Measurements from ENCODE around the gene ELFN1. TPM values are rescaled to one million over a fixed set of nuclear protein-coding genes. Genes with fewer than 3 reads are reported as not detected.

ELFN1 gene
- total RNA-seq, 3 donors from 2014 or later: 0.59 to 1.3 (median 0.96) TPM

DNA sequence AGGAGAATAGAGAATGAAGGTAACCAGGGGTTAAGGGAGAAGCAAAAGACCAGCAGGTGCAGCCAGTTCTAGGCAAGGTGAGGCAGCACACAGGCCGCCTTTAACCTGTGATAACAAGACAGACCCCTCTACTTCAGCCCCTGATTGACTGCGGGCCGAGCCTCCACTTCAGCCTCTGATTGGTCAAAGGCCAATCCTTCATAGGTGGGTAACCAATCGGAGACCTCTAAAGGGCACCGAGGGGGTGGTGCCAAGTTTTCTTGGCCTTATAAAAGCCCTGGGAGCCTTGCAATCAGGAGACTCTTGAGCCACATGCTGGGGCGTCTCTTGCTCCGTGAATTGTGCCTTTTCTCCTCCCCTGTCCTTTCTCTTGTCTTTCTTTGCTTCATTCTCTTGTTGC is 98.8 kb downstream of the ELFN1 start:
- H3K27me3 ChIP-seq: no peaks in the 10 kb centered on the region
- intact Hi-C loops (cut with DNase I; ENCODE audit: low total_unique reads): no loop called here
- no peaks in the 10 kb centered on the region for H3K36me3 ChIP-seq
- DNase-seq (ENCODE audit: low spot score in 2 of 2): peak in 1 of 2 donors; percentile 24
- H3K9me3 ChIP-seq: peaks cover 7% of the 10 kb centered on the region in 2 donors
- H3K27ac ChIP-seq: no peak overlapping the region
- no peaks in the 10 kb centered on the region for H3K4me1 ChIP-seq
- H3K4me3 ChIP-seq: no peak overlapping the region
- TF ChIP-seq, protein P1, sequence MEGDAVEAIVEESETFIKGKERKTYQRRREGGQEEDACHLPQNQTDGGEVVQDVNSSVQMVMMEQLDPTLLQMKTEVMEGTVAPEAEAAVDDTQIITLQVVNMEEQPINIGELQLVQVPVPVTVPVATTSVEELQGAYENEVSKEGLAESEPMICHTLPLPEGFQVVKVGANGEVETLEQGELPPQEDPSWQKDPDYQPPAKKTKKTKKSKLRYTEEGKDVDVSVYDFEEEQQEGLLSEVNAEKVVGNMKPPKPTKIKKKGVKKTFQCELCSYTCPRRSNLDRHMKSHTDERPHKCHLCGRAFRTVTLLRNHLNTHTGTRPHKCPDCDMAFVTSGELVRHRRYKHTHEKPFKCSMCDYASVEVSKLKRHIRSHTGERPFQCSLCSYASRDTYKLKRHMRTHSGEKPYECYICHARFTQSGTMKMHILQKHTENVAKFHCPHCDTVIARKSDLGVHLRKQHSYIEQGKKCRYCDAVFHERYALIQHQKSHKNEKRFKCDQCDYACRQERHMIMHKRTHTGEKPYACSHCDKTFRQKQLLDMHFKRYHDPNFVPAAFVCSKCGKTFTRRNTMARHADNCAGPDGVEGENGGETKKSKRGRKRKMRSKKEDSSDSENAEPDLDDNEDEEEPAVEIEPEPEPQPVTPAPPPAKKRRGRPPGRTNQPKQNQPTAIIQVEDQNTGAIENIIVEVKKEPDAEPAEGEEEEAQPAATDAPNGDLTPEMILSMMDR (IDR thresholded peaks at IDR 0.05): no peak
- TF ChIP-seq POLR2AphosphoS5 (IDR thresholded peaks at IDR 0.05) (no peak), POLR2A (IDR thresholded peaks at IDR 0.05) (no peak)

DNA sequence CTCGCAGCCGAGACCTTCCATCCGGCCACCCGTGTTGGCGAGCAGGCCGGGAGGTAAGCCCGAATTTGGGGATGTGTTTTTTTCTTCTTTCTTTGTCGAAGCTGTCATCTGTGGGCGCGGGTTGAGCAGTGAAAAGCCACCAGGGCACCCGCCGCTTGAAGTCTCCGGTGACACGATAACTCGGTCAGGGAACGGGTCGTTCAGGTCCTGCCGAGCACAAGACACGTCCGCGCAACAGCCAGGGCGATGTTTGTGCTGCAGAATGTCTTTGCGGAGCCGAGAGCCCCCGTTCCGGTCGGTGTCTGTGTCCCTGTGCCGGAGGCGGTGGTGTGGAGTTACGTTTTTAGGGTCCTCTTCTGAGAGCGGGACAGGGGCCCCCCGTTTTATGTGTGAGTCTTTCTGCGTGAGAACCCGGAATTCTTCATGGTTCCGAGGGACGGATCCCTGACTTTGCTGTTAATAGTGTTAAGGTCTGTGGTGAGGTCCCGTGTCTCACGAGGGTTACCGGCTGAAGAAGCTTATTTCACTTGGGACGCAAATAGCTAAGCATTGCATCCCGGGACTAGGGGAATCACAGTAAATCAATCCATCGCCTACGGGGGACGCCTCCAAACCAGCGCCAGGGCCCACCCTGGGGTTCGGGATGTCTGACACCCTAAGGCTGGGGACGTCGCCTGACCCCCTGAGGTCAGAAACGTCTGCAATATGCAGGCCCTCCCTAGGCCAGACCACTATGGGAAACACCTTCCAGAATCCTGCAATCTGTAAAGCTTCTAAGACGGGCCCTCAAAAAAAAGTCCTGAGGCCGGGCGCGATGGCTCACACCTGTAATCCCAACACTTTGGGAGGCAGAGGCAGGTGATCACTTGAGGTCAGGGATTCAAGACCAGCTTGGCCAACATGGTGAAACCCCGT is 99.5 kb downstream of the ELFN1 start:
- H3K9me3 ChIP-seq: peaks cover under 1% of the 10 kb centered on the region in 2 donors
- no peak overlapping the region for H3K27ac ChIP-seq
- no peaks in the 10 kb centered on the region for H3K27me3 ChIP-seq
- intact Hi-C loops (cut with DNase I; ENCODE audit: low total_unique reads): no loop called here
- no peaks in the 10 kb centered on the region for H3K4me1 ChIP-seq
- H3K36me3 ChIP-seq: no peaks in the 10 kb centered on the region
- DNase-seq (ENCODE audit: low spot score in 2 of 2): peak in 1 of 2 donors; percentile 46
- TF ChIP-seq POLR2A (IDR thresholded peaks at IDR 0.05) (no peak), POLR2AphosphoS5 (IDR thresholded peaks at IDR 0.05) (no peak)
- TF ChIP-seq, protein P1 (IDR thresholded peaks at IDR 0.05): no peak
- H3K4me3 ChIP-seq: no peak overlapping the region

DNA sequence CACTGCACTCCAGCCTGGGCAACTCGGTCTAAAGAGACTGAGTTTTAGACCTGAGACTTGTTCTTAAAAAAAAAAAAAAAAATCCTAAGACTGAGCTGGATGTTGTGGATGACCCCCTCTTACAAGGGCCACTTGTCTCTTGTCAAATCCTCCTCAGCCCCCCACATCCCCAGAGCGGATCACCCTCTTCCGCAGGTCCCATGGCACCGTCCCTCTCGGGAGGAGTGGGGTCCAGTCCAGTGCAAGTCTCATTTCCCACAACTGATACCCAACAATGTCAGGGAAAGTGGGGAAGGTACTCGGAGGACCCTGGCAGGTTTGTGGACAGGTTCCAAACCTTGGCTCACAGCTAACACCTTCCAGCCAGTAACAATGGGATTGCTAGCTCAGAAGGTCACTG is 100.3 kb downstream of the ELFN1 start:
- no peaks in the 10 kb centered on the region for H3K4me1 ChIP-seq
- H3K27ac ChIP-seq: no peak overlapping the region
- H3K9me3 ChIP-seq: peaks cover 0 to 9% of the 10 kb centered on the region in 2 donors
- TF ChIP-seq POLR2AphosphoS5 (IDR thresholded peaks at IDR 0.05): no peak
- TF ChIP-seq, protein P1 (IDR thresholded peaks at IDR 0.05): no peak
- TF ChIP-seq POLR2A (IDR thresholded peaks at IDR 0.05): no peak
- DNase-seq (ENCODE audit: low spot score in 2 of 2): peak in 1 of 2 donors; percentile 19
- H3K36me3 ChIP-seq: no peaks in the 10 kb centered on the region
- intact Hi-C loops (cut with DNase I; ENCODE audit: low total_unique reads): no loop called here
- H3K4me3 ChIP-seq: no peak overlapping the region
- H3K27me3 ChIP-seq: no peaks in the 10 kb centered on the region

DNA sequence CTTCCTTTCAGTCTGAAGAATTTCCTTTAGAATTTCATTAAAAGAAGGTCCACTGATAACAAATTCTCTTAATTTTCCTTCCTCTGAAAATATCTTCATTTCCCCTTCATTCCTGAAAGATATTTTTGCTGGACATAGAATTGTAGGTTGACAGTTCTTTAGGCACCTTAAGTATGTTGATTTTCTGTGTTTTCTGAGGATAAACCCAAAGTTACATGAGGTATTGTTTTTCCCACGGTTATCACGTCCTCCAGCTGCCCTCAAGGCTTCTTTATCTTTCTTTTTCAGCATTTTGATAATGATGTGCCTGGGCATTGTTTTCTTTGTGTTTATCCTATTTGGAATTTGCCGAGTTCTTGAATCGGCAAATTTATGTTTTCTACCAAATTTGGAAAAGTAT is 105.3 kb downstream of the ELFN1 start:
- H3K36me3 ChIP-seq: no peaks in the 10 kb centered on the region
- H3K27me3 ChIP-seq: no peaks in the 10 kb centered on the region
- H3K4me3 ChIP-seq: no peak overlapping the region
- peaks cover 0 to 13% of the 10 kb centered on the region in 2 donors for H3K9me3 ChIP-seq
- intact Hi-C loops (cut with DNase I; ENCODE audit: low total_unique reads): no loop called here
- no peak overlapping the region for H3K27ac ChIP-seq
- TF ChIP-seq POLR2A (IDR thresholded peaks at IDR 0.05) (no peak), POLR2AphosphoS5 (IDR thresholded peaks at IDR 0.05) (no peak)
- TF ChIP-seq, protein P1 (IDR thresholded peaks at IDR 0.05): no peak
- no peaks in the 10 kb centered on the region for H3K4me1 ChIP-seq
- DNase-seq (ENCODE audit: low spot score in 2 of 2): no peak

DNA sequence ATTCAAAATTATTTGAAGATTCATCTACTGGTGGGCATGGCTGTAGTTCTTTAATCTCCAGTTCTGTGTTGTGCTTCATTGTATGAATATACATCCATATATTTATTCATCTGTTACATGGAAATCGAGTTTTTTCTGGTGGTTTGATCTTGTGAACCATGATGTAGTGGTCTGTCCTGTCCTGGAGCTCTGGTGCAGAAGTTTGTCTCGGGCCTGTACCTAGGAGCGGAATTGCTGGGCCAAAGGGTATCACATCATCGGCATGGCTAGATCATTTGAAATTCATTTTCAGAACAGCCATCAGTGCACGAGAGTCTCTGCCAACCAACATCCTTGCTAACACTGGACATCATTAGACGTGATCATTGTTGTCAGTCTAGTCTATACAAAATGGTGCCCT is 107.0 kb downstream of the ELFN1 start:
- no peak for DNase-seq (ENCODE audit: low spot score in 2 of 2)
- no peak overlapping the region for H3K27ac ChIP-seq
- intact Hi-C loops (cut with DNase I; ENCODE audit: low total_unique reads): no loop called here

More for the DNA sequence above, 107.0 kb downstream of the ELFN1 start:
- Histone ChIP-seq H3K9me3 (peaks cover 0 to 13% of the 10 kb centered on the region in 2 donors), H3K4me3 (no peak overlapping the region), H3K4me1 (no peaks in the 10 kb centered on the region), H3K36me3 (no peaks in the 10 kb centered on the region), H3K27me3 (no peaks in the 10 kb centered on the region)
- TF ChIP-seq, protein P1 (IDR thresholded peaks at IDR 0.05): no peak
- TF ChIP-seq POLR2AphosphoS5 (IDR thresholded peaks at IDR 0.05): no peak
- TF ChIP-seq POLR2A (IDR thresholded peaks at IDR 0.05): no peak
